ENCODE results near the gene ARV1. TPM values are rescaled to one million over a fixed set of nuclear protein-coding genes. Genes with fewer than 3 reads are reported as not detected.
"Not testable (repeated sequence)": the region's sequence is repeated elsewhere in the genome, so short reads cannot be mapped to it uniquely, and the experiment has no call there.

Gene ARV1
- total and polyA plus RNA-seq, 7 donors = 15.5 to 32.1 (median 20.4) TPM

- TF ChIP-seq EP300 (IDR thresholded peaks at IDR 0.05) (no peak), POLR2AphosphoS5 (IDR thresholded peaks at IDR 0.05) (no peak), POLR2A (IDR thresholded peaks at IDR 0.05) (no peak)
- TF ChIP-seq, protein P1, sequence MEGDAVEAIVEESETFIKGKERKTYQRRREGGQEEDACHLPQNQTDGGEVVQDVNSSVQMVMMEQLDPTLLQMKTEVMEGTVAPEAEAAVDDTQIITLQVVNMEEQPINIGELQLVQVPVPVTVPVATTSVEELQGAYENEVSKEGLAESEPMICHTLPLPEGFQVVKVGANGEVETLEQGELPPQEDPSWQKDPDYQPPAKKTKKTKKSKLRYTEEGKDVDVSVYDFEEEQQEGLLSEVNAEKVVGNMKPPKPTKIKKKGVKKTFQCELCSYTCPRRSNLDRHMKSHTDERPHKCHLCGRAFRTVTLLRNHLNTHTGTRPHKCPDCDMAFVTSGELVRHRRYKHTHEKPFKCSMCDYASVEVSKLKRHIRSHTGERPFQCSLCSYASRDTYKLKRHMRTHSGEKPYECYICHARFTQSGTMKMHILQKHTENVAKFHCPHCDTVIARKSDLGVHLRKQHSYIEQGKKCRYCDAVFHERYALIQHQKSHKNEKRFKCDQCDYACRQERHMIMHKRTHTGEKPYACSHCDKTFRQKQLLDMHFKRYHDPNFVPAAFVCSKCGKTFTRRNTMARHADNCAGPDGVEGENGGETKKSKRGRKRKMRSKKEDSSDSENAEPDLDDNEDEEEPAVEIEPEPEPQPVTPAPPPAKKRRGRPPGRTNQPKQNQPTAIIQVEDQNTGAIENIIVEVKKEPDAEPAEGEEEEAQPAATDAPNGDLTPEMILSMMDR (IDR thresholded peaks at IDR 0.05) = no peak
- Histone ChIP-seq H3K27ac (no peak overlapping the region), H3K27me3 (peaks cover 4 to 15% (median 13%) of the 10 kb centered on the region in 3 donors), H3K9me3 (peaks cover 0 to 6% (median 0%) of the 10 kb centered on the region in 4 donors), H3K36me3 (no peaks in the 10 kb centered on the region), H3K4me1 (peaks cover 0 to 16% (median 15%) of the 10 kb centered on the region in 4 donors), H3K4me3 (no peak overlapping the region)
- WGBS, 2 donors = 96 to 98% methylated on average over 1 of the region's 1 CpG
- intact Hi-C loops (cut with DNase I) = no loop called here
- DNase-seq = no peak
These were observed 65.7 kb downstream of the ARV1 start for GRCh38 chr1:231044588-231044987.

DNA sequence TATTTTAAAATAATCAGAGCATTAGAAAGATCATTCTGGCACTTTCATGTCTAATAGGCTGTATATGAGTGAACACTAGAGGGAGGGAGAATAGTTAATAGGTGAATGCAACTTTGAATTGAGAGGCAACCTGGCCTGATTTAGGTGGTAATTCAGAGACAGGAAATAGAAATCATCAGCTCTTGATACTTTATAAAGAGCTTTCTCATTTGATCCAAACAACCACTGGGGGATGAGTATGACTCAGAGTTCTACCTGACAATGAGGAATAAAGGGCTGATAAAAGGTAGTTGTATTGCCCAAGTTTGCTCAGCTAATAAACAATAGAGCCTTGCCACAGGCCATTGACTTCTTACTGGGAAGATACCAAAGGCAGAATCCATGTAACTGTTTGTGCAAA lies 66.4 kb downstream of the ARV1 start:
- Histone ChIP-seq H3K27me3 (peaks cover 0 to 10% (median 7%) of the 10 kb centered on the region in 3 donors), H3K9me3 (peaks cover 0 to 6% (median 0%) of the 10 kb centered on the region in 4 donors), H3K4me3 (no peak overlapping the region), H3K4me1 (peaks cover 0 to 10% (median 9%) of the 10 kb centered on the region in 4 donors), H3K36me3 (no peaks in the 10 kb centered on the region), H3K27ac (no peak overlapping the region)
- TF ChIP-seq POLR2A (IDR thresholded peaks at IDR 0.05) (no peak), EP300 (IDR thresholded peaks at IDR 0.05) (no peak), POLR2AphosphoS5 (IDR thresholded peaks at IDR 0.05) (no peak)
- TF ChIP-seq, protein P1 (IDR thresholded peaks at IDR 0.05) = no peak
- DNase-seq = no peak
- intact Hi-C loops (cut with DNase I) = no loop called here

- H3K27me3 ChIP-seq; H3K4me1 ChIP-seq; H3K27ac ChIP-seq; H3K9me3 ChIP-seq; H3K4me3 ChIP-seq; DNase-seq; H3K36me3 ChIP-seq; intact Hi-C loops (cut with DNase I): not testable (repeated sequence)
- WGBS, 2 donors = 86 to 87% methylated on average over 10 of the region's 10 CpGs
These were observed 67.2 kb downstream of the ARV1 start for GRCh38 chr1:231045921-231046729.

DNA sequence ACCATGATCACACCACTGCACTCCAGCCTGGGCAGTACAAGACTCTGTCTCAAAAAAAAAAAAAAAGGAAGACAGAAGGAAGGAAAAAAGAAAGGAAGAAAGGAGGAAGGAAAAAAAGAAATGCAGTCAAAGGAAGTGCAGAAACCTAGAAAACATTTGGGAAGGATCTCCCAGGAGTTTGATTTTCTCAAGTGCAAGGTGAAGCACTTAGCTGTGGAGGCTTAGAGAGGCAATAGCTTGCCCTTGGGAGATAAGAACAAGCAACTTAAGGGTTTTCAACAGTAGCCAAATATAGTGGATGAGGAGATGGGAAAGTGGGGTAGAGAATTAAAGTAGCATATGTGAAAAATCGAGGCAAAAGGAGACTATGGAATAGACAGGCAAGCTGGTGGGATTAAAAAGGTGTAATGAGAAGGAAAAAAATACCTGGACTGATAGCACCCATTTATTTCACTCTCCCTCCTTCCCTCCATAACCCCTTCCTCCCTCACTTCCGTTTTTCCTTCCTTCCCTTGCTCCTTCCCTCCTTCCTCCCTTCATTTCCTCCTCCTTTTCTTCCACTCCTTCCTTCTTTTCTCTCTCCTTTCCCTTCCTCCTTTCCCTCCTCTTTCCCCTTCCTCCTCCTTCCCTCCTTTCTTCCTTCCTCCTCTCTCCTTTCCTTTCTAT lies 68.0 kb downstream of the ARV1 start:
- Histone ChIP-seq H3K36me3 (no peaks in the 10 kb centered on the region), H3K4me1 (no peaks in the 10 kb centered on the region), H3K27ac (no peak overlapping the region), H3K27me3 (no peaks in the 10 kb centered on the region), H3K9me3 (peaks cover 0 to 6% (median 0%) of the 10 kb centered on the region in 4 donors), H3K4me3 (no peak overlapping the region)
- TF ChIP-seq EP300 (IDR thresholded peaks at IDR 0.05) (no peak), POLR2A (IDR thresholded peaks at IDR 0.05) (no peak), POLR2AphosphoS5 (IDR thresholded peaks at IDR 0.05) (no peak)
- TF ChIP-seq, protein P1 (IDR thresholded peaks at IDR 0.05) = no peak
- intact Hi-C loops (cut with DNase I) = no loop called here
- DNase-seq = no peak
- 60 to 75% methylated on average over 2 of the region's 2 CpGs for WGBS, 2 donors

GRCh38 chr1:231047529-231047928 lies 68.6 kb downstream of the ARV1 start:
- H3K27me3 ChIP-seq; intact Hi-C loops (cut with DNase I); H3K4me3 ChIP-seq; H3K4me1 ChIP-seq; H3K36me3 ChIP-seq; H3K9me3 ChIP-seq; DNase-seq; H3K27ac ChIP-seq: not testable (repeated sequence)

DNA sequence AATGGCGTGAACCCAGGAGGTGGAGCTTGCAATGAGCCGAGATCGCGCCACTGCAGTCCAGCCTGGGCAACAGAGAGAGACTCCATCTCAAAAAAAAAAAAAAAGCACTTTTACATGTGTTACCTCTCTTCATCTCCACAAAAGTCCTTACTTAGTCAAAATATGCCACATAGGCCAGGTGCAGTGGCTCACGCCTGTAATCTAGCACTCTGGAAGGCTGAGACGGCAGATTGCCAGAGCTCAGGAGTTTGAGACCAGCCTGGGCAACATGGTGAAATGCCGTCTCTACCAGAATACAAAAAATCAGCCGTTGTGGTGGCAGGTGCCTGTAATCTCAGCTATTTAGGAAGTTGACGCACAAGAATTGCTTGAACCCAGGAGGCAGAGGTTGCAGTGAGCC lies 69.5 kb downstream of the ARV1 start:
- H3K27me3 ChIP-seq = not testable (repeated sequence)
- WGBS, 2 donors = 86 to 88% methylated on average over 9 of the region's 9 CpGs

More for the DNA sequence above, 69.5 kb downstream of the ARV1 start:
- H3K4me1 ChIP-seq; H3K4me3 ChIP-seq; intact Hi-C loops (cut with DNase I); H3K36me3 ChIP-seq; H3K27ac ChIP-seq; DNase-seq; H3K9me3 ChIP-seq: not testable (repeated sequence)
